GM04503 (cell line): ENCODE results near the gene MMADHC.

Source experiments
- DNase-seq: peaks from one replicate; pipeline ENCODE4 v3.0.0-alpha.2; 2012; ENCODE audit warnings: low read depth

MMADHC gene

DNA sequence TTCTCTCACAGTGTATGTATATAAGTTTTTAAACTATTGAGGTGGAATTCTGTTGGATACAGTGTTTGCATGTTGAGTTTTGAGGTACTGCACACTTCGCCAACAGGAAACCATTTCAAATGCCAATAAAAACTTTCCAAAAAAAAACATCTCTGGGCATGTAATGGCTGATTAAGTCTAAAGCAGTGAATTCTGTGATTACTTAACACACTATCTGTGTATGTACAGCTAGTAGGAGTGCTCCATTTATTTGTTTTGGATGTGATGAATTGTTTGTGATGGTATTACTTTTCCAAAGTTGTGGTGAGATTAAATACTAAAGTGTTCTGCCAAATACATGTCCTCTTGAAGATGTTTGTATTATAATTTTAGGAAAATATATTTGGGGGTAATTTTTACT lies 31.1 kb downstream of the MMADHC start:
- DNase-seq: no peak

DNA sequence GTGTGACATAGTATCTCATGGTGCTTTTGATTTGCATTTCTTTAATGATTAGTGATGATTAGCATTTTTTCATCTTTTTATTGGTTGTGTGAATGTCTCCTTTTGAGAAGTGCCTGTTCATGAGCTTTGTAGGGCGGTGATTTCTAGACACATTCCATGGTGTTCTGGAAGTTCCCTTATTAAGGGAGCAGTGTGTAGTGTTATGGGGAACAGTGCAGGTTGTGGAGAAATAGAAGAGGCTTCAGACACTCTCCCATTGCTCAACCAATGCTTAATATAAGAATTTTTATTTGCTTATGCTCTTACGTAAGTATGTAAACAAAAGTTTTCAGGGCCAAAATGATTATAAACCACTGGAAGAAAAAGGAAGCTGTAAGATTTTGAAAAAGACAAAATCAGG lies 34.7 kb downstream of the MMADHC start:
- no peak for DNase-seq

DNA sequence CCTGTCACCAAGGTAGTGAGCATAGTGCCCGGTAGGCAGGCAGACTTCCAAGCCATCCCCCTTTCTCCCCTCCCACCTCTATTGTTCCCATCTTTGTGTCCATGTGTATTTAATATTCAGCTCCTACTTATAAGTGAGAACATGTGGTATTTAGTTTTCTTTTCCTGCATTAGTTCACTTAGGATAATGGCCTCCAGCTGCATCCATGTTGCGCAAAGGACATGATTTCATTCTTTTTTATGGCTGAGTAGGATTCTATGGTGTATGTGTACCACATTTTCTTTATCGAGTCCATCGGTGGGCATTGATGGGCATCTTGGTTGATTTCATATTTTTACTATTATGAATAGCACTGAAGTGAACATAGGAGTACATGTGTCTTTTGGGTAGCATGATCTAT lies 35.3 kb downstream of the MMADHC start:
- no peak for DNase-seq

- no peak for DNase-seq
These were observed 42.9 kb downstream of the MMADHC start for GRCh38 chr2:149544692-149545091.

DNA sequence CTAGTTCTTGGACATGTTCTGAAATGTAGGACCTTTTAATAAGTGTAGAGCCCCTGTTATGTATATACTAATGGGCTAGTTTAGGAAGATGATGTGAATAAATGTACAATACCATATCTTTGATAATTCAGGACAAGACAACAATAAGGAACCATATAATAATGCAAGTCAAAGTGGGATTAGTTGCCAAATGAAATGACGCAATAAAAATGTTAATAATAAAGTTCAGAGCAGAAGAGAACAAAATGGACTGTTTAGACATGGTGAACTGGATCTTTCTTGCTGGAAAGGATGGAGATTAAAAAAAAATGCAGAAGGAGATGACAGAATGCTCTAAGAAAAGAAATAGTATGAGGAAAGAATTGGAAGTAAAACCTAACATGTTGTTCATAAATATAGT lies 43.7 kb downstream of the MMADHC start:
- DNase-seq: no peak

DNA sequence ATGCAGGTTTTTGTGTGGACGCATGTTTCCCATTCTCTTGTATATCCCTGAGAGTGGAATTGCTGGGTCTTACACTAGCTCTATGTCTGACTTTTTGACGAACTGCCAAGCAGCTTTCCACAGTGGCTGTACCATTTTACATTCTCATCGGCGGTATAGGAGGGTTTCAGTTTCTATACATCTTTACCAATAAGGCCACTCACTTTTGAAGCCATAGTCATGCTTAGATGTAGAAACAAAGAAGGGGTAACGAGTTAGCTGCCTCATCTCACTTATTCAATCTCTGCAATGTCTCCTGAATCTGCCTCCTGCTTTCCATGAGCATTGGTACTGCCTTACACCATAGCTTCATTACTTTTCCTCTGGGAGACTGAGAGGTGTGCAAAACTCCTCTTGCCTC lies 47.4 kb downstream of the MMADHC start:
- DNase-seq: no peak

DNA sequence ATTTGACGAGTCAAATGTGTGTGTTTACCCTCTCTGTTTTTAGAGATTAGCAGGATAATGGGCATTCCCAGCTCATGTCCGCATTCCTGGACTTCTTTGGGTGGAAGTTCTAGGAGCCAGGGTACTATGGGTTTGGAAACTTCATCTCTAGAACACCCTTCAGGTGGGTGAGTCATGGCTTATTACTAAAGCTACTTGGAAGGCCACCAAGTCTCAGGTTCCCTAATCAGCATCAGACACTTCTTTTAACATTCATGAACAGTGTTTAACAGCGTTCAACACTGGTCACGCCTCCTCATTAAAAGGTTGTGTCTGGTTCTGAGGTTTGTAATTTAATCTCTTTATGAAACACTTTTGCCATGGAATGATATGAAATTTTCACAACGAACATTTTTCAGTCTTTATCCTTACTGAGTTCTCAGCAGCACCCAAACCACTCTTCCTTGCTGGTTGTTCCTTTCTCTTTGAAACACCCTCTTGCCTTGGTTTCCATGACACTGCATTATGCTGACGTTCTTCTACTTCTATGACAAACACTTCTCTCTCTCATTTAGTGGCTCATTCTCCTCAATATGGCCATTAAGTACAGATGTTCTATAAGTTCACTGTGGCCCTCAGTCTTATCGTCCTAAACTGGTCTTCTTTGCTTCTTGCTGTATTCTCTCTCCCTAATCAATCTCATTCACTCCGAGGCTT lies 49.3 kb downstream of the MMADHC start:
- no peak for DNase-seq

GRCh38 chr2:149537092-149537726 lies 50.4 kb downstream of the MMADHC start:
- DNase-seq: no peak

- DNase-seq: no peak
These were observed 50.9 kb downstream of the MMADHC start for GRCh38 chr2:149536649-149537048.

GRCh38 chr2:149534674-149535073 lies 52.9 kb downstream of the MMADHC start:
- DNase-seq: no peak

DNA sequence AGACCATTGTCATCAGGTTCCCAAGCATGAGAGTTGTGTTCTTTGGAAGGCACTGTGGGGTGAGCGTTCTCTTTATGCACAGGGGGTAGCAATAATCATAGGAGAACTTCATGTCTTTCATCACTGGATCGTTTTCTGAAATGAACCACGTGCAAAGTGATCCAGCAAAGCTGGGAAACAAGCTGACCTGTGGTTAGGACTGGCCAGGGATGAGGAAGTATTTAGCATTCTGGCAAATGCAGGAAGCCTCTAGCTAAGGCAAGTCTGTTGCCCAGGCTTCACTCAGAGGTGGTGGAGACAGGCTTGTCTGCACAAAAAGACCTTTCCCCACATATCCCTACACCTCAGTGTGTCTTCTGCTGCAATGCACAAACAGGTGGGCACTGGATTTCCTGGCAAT lies 58.6 kb downstream of the MMADHC start:
- no peak for DNase-seq

- no peak for DNase-seq
These were observed 59.4 kb downstream of the MMADHC start for GRCh38 chr2:149527998-149528755.

DNA sequence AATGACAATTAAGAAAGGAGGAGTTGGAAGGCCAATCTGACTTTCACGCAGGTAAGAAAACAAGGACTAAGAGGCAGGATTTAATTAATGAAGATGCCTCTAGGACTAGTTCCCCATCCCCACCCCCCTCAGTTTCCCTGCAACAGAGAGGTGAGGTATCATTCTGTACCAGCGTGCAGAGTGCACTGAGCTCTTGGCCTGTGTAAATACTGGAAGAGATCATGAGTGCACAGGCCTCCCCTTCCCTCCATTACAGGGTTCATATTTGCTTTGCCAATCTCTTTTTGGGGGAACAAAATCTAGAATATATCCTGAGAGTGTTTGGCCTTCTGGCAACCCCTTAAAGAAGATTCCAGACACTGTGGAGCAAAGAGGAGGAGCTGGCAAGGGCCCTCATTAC lies 60.9 kb downstream of the MMADHC start:
- DNase-seq: no peak

- no peak for DNase-seq
These were observed 62.3 kb downstream of the MMADHC start for GRCh38 chr2:149525323-149525722.
